HG03280 (cell line): ENCODE data around the gene NLRP6.
"Not testable (repeated sequence)": the region's sequence is repeated elsewhere in the genome, so short reads cannot be mapped to it uniquely, and the experiment has no call there.

Experiments used
- ATAC-seq: cut with Tn5 transposase; IDR thresholded peaks from one replicate; pipeline ENCODE4 v1.9.1; 2021; ENCODE audit warnings: mild to moderate bottlenecking, moderate library complexity; ENCODE audit not compliant: unreplicated experiment

Gene NLRP6

DNA sequence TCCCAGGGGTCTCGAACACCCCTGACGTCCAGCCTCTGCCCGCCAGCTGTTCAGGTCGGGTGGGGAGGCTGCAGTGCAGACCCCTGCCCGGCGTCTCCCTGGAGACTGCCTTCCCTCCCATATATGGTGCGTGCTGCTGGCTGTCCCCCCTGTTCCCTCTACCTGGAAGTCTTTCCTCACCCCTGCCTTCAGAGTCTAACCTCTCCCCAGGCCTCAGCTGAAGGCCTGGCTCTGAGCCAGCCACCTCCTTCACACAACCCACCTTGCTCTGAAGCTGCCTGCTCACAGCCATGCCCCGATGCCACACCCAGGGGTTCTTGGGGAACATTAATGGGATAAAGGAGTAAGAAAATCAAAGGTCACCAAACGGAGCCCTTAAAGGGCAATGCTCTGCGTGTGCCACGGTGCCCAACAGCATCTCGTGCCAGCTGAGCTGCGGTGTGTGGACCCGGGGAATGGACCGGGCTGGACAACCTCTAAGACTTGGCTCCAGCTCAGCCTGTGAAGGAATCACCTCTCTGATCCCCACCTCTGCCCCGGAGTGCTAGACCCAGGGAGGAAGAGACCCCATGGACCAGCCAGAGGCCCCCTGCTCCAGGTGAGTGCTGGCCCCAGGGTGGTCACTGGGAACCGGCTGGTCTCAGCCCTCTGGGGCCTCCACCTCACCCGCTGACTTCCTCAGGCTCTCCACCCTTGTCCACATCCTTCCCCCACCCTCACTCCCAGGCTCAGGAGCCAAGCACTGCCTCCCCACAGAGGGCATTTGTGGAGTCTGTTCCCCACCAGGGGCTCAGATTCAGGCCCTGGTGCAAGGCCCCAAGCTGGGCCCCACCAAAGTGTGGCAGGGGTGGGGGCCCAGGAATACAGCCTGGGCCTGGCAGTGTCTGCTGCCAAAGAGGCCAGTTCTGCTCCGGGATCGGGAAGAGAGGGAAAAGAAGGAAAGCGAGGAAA, at the start of gene NLRP6:
TSS of gene NLRP6 (plus strand) at position 407 of the 951 bp plus-strand sequence. CDS start at position 570, 163 bp downstream.
- ATAC-seq, result no peak

DNA sequence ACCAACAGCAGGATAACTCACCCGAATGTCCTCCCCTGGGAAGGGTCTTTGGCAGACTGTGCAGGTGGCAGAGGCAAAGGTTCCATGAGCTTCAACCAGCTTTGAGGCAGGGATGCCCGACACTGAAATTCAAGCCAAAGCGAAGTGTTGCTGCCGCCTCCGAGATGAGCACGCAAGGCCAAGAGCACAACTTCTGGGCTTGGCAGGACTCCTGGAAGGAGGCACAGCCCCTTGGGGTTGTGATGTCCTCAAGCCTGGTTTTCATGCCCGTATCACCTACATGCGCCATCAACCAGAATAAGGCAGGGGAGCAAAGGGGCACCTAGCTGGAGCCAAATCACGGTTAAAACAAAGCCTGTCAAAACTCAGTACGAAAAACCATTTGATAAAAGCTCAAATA, 47.8 kb upstream of the NLRP6 start:
- ATAC-seq, result no peak

DNA sequence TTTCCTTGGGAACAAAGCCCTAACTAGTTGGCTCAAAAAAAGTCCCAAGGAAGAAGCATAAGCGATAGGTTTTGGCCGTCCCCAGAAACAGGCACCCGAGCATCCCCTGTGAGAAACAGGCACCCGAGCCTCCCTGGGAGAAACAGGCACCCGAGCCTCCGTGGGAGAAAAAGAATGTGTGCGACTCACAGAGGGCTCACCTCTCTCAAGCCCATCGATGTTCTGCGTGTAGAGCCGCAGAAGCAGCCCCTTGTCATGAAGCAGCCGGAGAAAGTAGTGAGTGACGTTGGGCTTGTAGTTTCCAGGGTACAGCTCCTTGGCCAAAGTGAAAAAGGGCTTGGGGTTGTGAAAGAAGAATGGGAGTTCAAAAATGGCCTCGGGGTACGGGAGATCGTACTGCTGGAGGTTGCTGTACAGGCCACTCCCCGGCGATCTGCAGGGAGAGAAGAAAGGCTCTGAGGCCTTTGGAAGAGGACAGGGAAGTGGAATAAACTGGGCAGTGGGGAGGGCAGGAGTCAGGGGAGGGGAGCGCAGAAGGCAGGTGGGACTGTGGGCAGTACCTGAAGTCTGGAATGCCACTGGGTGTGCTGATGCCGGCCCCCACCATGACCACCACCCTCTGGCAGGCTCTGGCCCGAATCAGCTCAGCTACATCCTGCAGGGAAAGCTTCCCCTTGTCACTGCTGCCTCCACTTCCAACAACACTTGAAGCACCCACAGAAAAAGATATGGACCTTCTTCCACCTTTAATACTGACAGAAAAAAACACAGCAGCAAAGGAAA, 45.2 kb upstream of the NLRP6 start:
- ATAC-seq, result no peak

GRCh38 chr11:235180-235579, 43.0 kb upstream of the NLRP6 start:
- ATAC-seq, result no peak

DNA sequence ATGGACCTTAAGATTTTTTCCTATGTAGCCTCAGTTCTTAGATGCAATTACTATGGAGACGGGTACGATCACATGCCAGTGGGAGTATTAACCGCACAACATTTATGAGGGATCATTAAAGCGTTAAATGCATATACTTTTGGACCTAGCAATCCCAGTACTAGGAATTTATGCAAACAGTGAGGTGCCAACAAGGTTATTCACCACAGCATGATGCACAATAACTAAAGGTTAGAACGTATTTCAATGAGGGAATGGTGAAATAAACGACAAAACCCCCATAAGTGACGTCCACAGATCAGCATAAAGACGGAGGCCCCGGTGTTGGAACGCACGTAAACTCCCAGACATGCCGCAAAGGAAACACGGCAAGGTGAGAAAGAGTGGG, 42.6 kb upstream of the NLRP6 start:
- peak; percentile 10 for ATAC-seq

GRCh38 chr11:235997-236773, 42.0 kb upstream of the NLRP6 start, which contains the start of gene SIRT3:
TSS of gene SIRT3 (minus strand) at chr11:236342. CDS start at chr11:236328, 14 bp downstream.
- peak; percentile 75 for ATAC-seq

DNA sequence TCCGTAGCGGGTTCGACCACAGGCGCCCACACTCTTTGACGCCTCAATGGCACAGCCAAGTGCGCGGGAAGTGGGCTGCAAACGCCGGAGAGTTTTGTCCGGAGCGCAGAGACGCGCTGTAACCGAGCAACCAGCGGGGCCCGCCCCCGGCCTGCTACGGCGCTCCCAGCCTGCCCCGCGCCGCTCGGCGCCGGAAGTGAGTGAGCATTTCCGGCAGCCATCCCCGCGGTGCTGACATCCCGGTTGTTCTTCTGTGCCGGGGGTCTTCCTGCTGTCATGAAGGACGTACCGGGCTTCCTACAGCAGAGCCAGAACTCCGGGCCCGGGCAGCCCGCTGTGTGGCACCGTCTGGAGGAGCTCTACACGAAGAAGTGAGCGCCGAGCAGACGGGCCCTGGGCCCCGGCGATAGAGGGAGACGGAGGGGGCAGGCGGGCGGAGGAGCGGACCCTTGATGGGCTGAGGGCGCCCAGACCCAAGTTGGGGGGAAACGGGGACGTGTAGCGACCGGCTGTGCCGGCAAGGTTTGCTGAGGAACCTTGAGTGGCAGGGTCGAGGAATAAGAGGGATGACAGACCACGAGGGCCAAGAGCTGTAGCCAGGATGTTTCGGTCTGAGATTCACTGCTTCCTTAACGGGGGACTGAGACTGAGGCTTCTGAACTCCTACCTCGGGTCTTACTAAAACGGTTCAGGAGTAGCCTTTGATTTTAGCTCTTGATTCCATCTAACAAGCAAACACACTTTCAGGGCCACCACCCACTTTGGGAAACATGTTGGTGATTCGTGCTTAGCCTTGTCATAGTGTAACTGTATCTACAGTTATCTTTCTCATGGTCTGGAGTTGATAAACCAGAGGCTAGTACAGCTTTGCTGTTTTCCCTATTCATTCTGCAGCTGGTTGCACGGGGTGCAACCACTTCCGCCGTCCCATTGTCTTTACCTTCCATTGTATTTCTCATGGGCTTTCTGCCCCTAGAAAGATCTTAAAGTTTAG, 41.1 kb upstream of the NLRP6 start, which contains the start of gene PSMD13:
TSS of gene PSMD13 (plus strand) at position 203 of the 994 bp plus-strand sequence. CDS start at position 277, 74 bp downstream.
- peak; percentile 80 for ATAC-seq

- not testable (repeated sequence) for ATAC-seq
Observed at GRCh38 chr11:238346-238745, 39.9 kb upstream of the NLRP6 start.

- ATAC-seq, result no peak
Observed at GRCh38 chr11:240315-240714, 37.9 kb upstream of the NLRP6 start.

- no peak for ATAC-seq
Observed at GRCh38 chr11:241634-242033, 36.6 kb upstream of the NLRP6 start.

DNA sequence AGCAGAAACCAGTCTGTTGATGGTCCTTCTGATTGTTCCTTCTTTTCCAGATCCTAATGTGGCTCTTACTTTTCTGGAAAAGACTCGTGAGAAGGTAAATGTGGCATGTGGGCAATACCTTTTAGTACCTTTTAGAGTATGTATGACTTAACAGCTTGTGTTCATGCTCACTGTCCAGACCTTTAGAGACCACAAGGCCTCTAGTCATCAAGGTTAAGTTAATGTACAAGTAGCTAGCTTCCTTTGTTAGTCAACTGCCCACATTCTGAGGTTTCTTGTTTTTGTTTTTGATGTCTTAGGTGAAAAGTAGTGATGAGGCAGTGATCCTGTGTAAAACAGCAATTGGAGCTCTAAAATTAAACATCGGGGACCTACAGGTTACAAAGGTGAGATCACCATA, 33.8 kb upstream of the NLRP6 start:
- ATAC-seq, result no peak

GRCh38 chr11:249062-249461, 29.1 kb upstream of the NLRP6 start:
- no peak for ATAC-seq

- no peak for ATAC-seq
Observed at GRCh38 chr11:250274-250673, 27.9 kb upstream of the NLRP6 start.

- no peak for ATAC-seq
Observed at GRCh38 chr11:250740-251299, 27.4 kb upstream of the NLRP6 start.

- no peak for ATAC-seq
Observed at GRCh38 chr11:251550-251949, 26.7 kb upstream of the NLRP6 start.

GRCh38 chr11:252666-253065, 25.5 kb upstream of the NLRP6 start:
- ATAC-seq, result no peak

DNA sequence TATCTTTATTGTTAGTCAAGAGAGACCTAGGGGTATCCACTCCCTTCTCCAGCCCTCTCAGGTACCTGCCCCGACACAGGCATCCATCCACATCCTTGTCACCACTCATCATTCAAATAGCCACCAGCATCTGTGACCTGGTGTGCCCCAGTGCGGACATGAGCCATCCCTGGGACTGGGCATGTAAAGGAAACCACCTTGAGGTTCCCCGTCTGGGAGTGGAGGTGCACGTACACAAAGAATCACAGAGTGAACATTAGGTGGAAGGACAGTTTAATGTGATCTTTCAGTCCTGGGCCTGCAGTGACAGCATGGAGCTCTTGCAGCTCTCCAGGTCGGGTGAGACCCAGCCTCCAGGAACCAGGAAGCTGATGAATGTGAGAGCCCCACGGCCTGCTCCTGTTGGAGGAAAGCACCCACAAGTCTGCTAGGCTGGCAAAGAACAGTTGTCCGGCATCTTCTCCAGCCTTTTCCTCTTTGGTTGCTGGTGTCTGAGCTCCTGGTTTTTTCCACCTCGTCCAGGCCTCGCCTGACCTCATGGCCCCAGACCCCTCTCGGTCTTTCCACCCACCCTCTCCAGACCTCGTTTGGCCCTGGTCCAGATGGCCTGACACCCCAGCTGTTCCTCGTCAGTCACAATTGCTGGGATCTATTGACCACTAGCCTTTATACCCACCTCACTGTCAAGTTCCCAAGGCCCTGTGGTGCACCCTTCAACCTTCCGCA, 24.9 kb upstream of the NLRP6 start:
- no peak for ATAC-seq

- no peak for ATAC-seq
Observed at GRCh38 chr11:253886-254270, 24.3 kb upstream of the NLRP6 start.

DNA sequence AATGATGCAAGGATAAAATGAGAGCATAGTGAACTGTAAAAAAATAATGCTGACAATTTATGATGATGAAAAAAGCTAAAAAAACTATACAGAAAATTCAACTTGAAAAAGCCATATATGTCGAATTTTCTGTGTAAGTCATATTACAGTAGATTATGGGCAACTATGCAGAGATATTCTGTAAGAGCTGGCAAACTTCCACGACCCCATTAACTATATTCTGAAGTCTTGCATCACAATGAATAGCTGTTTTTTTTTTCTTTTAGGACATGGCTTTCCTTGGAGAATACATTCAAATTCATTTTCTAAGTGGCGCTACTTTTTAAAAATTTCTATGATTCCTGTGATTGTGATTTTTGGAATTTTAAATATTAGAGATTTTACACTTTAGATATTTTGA, 23.0 kb upstream of the NLRP6 start:
- no peak for ATAC-seq
